SK-N-SH treated with all-trans-retinoic acid at 6 μM for 48 hours (cell line): Measurements from ENCODE around the gene ZBTB16.

Experiments used
- ATAC-seq: fragments of 200-7000 bp; cut with Tn5 transposase; 3 replicates; pipeline ENCODE4 v1.9.1; 2020; ENCODE audit warnings: mild to moderate bottlenecking, moderate library complexity
- ARNTL ChIP-seq: fragments of 450-650 bp; formaldehyde crosslinking; IDR thresholded peaks from 2 replicates; pipeline ENCODE4 v1.5.0; 2020; ENCODE audit warnings: low read depth, mild to moderate bottlenecking, moderate library complexity, borderline replicate concordance
- CREB5 ChIP-seq: fragments of 250-450 bp; sonication (Bioruptor Pico); IDR thresholded peaks from 2 replicates; pipeline ENCODE4 v1.5.1; 2020; ENCODE audit warnings: low read depth, mild to moderate bottlenecking, moderate library complexity
- ESRRG ChIP-seq: fragments of 250-450 bp; sonication (Bioruptor Pico); IDR thresholded peaks from 2 replicates; pipeline ENCODE4 v1.6.1; 2021; ENCODE audit warnings: mild to moderate bottlenecking
- ISL1 ChIP-seq: fragments of 250-450 bp; sonication (Bioruptor Pico); IDR thresholded peaks from 2 replicates; pipeline ENCODE4 v2.1.2; 2022; ENCODE audit warnings: mild to moderate bottlenecking, moderate library complexity
- OSR1 ChIP-seq: fragments of 250-450 bp; sonication (Bioruptor Pico); IDR thresholded peaks from 2 replicates; pipeline ENCODE4 v1.8.0; 2022; ENCODE audit warnings: moderate library complexity, mild to moderate bottlenecking, inconsistent platforms
- POU6F1 ChIP-seq: fragments of 250-450 bp; sonication (Bioruptor Pico); IDR thresholded peaks from 2 replicates; pipeline ENCODE4 v1.8.0; 2021; ENCODE audit warnings: low read depth, mild to moderate bottlenecking, moderate library complexity, borderline replicate concordance
- PPARA ChIP-seq: fragments of 250-450 bp; sonication (Bioruptor Pico); IDR thresholded peaks from 2 replicates; pipeline ENCODE4 v1.5.0; 2020; ENCODE audit warnings: mild to moderate bottlenecking, borderline replicate concordance
- RARB ChIP-seq: fragments of 250-450 bp; sonication (Bioruptor Pico); IDR thresholded peaks from 2 replicates; pipeline ENCODE4 v1.8.0; 2021; ENCODE audit warnings: mild to moderate bottlenecking, moderate library complexity
- SNAI2 ChIP-seq: fragments of 250-450 bp; sonication (Bioruptor Pico); IDR thresholded peaks from 2 replicates; pipeline ENCODE4 v1.5.0; 2020; ENCODE audit warnings: mild to moderate bottlenecking, moderate library complexity
- TCF4 ChIP-seq: fragments of 250-450 bp; sonication (Bioruptor Pico); IDR thresholded peaks from 2 replicates; pipeline ENCODE4 v1.8.0; 2021; ENCODE audit warnings: mild to moderate bottlenecking, moderate library complexity, borderline replicate concordance
- TOX ChIP-seq: fragments of 250-450 bp; sonication (Bioruptor Pico); IDR thresholded peaks from 2 replicates; pipeline ENCODE4 v1.8.0; 2021; ENCODE audit warnings: mild to moderate bottlenecking, moderate library complexity, borderline replicate concordance
- TSHZ2 ChIP-seq: fragments of 250-450 bp; sonication (Bioruptor Pico); IDR thresholded peaks from 2 replicates; pipeline ENCODE4 v1.5.0; 2020; ENCODE audit warnings: mild to moderate bottlenecking, moderate library complexity
- ZFP3 ChIP-seq: fragments of 250-450 bp; sonication (Bioruptor Pico); IDR thresholded peaks from 2 replicates; pipeline ENCODE4 v1.5.0; 2020; ENCODE audit warnings: mild to moderate bottlenecking, moderate library complexity
- ZFP30 ChIP-seq: fragments of 450-650 bp; formaldehyde crosslinking; IDR thresholded peaks from 2 replicates; pipeline ENCODE4 v1.5.0; 2022; ENCODE audit warnings: mild to moderate bottlenecking, moderate library complexity
- ZNF565 ChIP-seq: fragments of 450-650 bp; formaldehyde crosslinking; conservative IDR thresholded peaks from 2 replicates; pipeline ENCODE4 v1.5.0; 2020; ENCODE audit warnings: low read depth, mild to moderate bottlenecking, moderate library complexity
- ZNF70 ChIP-seq: fragments of 450-650 bp; formaldehyde crosslinking; IDR thresholded peaks from 2 replicates; pipeline ENCODE4 v1.5.0; 2020; ENCODE audit warnings: mild to moderate bottlenecking, moderate library complexity
- ZNF8 ChIP-seq: fragments of 450-650 bp; formaldehyde crosslinking; IDR thresholded peaks from 2 replicates; pipeline ENCODE4 v1.5.0; 2020; ENCODE audit warnings: mild to moderate bottlenecking, moderate library complexity
- TF ChIP-seq, protein P1 (sequence below): fragments of 250-450 bp; sonication (Bioruptor Pico); IDR thresholded peaks from 2 replicates; pipeline ENCODE4 v1.5.1; 2021; ENCODE audit warnings: mild to moderate bottlenecking, moderate library complexity

The ZBTB16 gene

GRCh38 chr11:114170226-114170625 lies 110.7 kb downstream of the ZBTB16 start:
- ATAC-seq, result no peak
- no peak for TF ChIP-seq SNAI2
- no peak for TF ChIP-seq TOX
- no peak for TF ChIP-seq CREB5 (CRISPR knock-in tag)
- TF ChIP-seq RARB, result no peak

- no peak for ATAC-seq
- TF ChIP-seq, protein P1, sequence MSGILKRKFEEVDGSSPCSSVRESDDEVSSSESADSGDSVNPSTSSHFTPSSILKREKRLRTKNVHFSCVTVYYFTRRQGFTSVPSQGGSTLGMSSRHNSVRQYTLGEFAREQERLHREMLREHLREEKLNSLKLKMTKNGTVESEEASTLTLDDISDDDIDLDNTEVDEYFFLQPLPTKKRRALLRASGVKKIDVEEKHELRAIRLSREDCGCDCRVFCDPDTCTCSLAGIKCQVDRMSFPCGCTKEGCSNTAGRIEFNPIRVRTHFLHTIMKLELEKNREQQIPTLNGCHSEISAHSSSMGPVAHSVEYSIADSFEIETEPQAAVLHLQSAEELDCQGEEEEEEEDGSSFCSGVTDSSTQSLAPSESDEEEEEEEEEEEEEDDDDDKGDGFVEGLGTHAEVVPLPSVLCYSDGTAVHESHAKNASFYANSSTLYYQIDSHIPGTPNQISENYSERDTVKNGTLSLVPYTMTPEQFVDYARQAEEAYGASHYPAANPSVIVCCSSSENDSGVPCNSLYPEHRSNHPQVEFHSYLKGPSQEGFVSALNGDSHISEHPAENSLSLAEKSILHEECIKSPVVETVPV (CRISPR knock-in tag), result no peak
Observed at GRCh38 chr11:114171257-114172054, 111.9 kb downstream of the ZBTB16 start.

- TF ChIP-seq POU6F1 (no peak), ZFP30 (CRISPR knock-in tag) (no peak), ZNF70 (CRISPR knock-in tag) (no peak), TOX (no peak), ARNTL (no peak), ISL1 (CRISPR knock-in tag) (no peak), ZNF565 (CRISPR knock-in tag) (no peak), OSR1 (no peak), PPARA (CRISPR knock-in tag) (no peak), ZFP3 (CRISPR knock-in tag) (no peak), ZNF8 (CRISPR knock-in tag) (no peak), TCF4 (CRISPR knock-in tag) (no peak), CREB5 (CRISPR knock-in tag) (no peak), SNAI2 (no peak), ESRRG (CRISPR knock-in tag) (no peak), TSHZ2 (CRISPR knock-in tag) (no peak)
- TF ChIP-seq, protein P1 (CRISPR knock-in tag), result no peak
- no peak for ATAC-seq
Observed at GRCh38 chr11:114172055-114172861, 112.7 kb downstream of the ZBTB16 start.
